ENCODE data around the gene ATP8A2.
"Not testable (repeated sequence)": the region's sequence is repeated elsewhere in the genome, so short reads cannot be mapped to it uniquely, and the experiment has no call there.

ATP8A2 gene

GRCh38 chr13:26034018-26034417 lies 662.2 kb downstream of the ATP8A2 start:
- DNase-seq (ENCODE audit: low read depth in 2 of 2): no peak

- no peak for DNase-seq (ENCODE audit: low read depth in 2 of 2)
Observed at GRCh38 chr13:26036383-26036782, 664.6 kb downstream of the ATP8A2 start.

GRCh38 chr13:26037302-26037701 lies 665.5 kb downstream of the ATP8A2 start:
- DNase-seq (ENCODE audit: low read depth in 2 of 2): no peak

GRCh38 chr13:26038931-26039475 lies 667.2 kb downstream of the ATP8A2 start:
- no peak for DNase-seq (ENCODE audit: low read depth in 2 of 2)

GRCh38 chr13:26041444-26041843 lies 669.7 kb downstream of the ATP8A2 start:
- DNase-seq (ENCODE audit: low read depth in 2 of 2): no peak

- no peak for DNase-seq (ENCODE audit: low read depth in 2 of 2)
Observed at GRCh38 chr13:26042785-26043184, 671.0 kb downstream of the ATP8A2 start.

GRCh38 chr13:26045142-26045541 lies 673.4 kb downstream of the ATP8A2 start:
- DNase-seq (ENCODE audit: low read depth in 2 of 2): no peak

GRCh38 chr13:26046639-26047038 lies 674.9 kb downstream of the ATP8A2 start:
- DNase-seq (ENCODE audit: low read depth in 2 of 2): no peak

- no peak for DNase-seq (ENCODE audit: low read depth in 2 of 2)
Observed at GRCh38 chr13:26047040-26047439, 675.3 kb downstream of the ATP8A2 start.

- no peak for DNase-seq (ENCODE audit: low read depth in 2 of 2)
Observed at GRCh38 chr13:26048741-26049140, 677.0 kb downstream of the ATP8A2 start.

GRCh38 chr13:26050568-26051230 lies 678.9 kb downstream of the ATP8A2 start:
- no peak for DNase-seq (ENCODE audit: low read depth in 2 of 2)

GRCh38 chr13:26051231-26051656 lies 679.5 kb downstream of the ATP8A2 start:
- no peak for DNase-seq (ENCODE audit: low read depth in 2 of 2)

GRCh38 chr13:26051657-26052311 lies 680.0 kb downstream of the ATP8A2 start, which contains the start of gene SHISA2:
SHISA2 (minus strand) TSS chr13:26052016; CDS start chr13:26050975, 1,041 bp downstream.
- DNase-seq (ENCODE audit: low read depth in 2 of 2): peak in 1 of 2 donors; percentile 38

GRCh38 chr13:26052337-26052736 lies 680.6 kb downstream of the ATP8A2 start:
- DNase-seq (ENCODE audit: low read depth in 2 of 2): no peak

GRCh38 chr13:26053418-26053980 lies 681.7 kb downstream of the ATP8A2 start:
- DNase-seq (ENCODE audit: low read depth in 2 of 2): no peak

GRCh38 chr13:26054896-26055295 lies 683.1 kb downstream of the ATP8A2 start:
- DNase-seq (ENCODE audit: low read depth in 2 of 2): no peak

GRCh38 chr13:26058704-26059103 lies 686.9 kb downstream of the ATP8A2 start:
- DNase-seq (ENCODE audit: low read depth in 2 of 2): no peak

- DNase-seq (ENCODE audit: low read depth in 2 of 2): no peak
Observed at GRCh38 chr13:26060357-26060756, 688.6 kb downstream of the ATP8A2 start.

- DNase-seq (ENCODE audit: low read depth in 2 of 2): no peak
Observed at GRCh38 chr13:26061256-26061655, 689.5 kb downstream of the ATP8A2 start.

- DNase-seq (ENCODE audit: low read depth in 2 of 2): no peak
Observed at GRCh38 chr13:26061947-26062346, 690.2 kb downstream of the ATP8A2 start.

- peak in 1 of 2 donors; percentile 28 for DNase-seq (ENCODE audit: low read depth in 2 of 2)
Observed at GRCh38 chr13:26062853-26063444, 691.2 kb downstream of the ATP8A2 start.

GRCh38 chr13:26066492-26066891 lies 694.7 kb downstream of the ATP8A2 start:
- DNase-seq (ENCODE audit: low read depth in 2 of 2): not testable (repeated sequence)

Measured in activated CD4-positive, alpha-beta T cell treated with anti-CD3 and anti-CD28 coated beads for 24 hours (primary cell).